GM04503 (cell line): ENCODE measurements around the gene CHRNA10.

Source experiments
- DNase-seq: peaks from one replicate; pipeline ENCODE4 v3.0.0-alpha.2; 2012; ENCODE audit warnings: low read depth

Gene CHRNA10

DNA sequence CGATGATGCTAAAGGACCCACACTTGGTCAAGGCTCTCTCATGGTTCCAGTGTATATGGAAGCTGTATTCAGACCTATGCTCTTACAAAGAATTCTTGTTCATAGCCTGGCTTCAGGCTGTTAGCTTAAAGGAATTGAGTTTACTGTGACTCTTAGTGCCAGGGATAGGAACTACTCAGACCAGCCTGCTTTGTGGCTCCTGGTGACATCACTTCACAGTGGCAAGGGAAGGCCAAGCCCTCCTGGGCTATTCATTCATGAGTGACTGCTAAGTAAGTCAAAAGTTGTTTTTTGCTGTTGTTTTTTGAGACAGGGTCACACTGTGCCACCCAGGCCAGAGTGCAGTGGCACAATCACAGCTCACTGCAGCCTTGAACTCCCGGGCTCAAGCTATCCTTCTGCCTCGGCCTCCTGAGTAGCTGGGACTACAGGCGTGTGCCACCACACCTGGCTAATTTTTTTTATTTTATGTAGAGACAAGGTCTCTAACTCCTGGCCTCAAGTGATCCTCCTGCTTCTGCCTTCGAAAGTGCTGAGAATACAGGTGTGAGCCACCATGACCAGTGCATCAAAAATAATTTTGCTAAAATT is 39.0 kb downstream of the CHRNA10 start:
- no peak for DNase-seq

DNA sequence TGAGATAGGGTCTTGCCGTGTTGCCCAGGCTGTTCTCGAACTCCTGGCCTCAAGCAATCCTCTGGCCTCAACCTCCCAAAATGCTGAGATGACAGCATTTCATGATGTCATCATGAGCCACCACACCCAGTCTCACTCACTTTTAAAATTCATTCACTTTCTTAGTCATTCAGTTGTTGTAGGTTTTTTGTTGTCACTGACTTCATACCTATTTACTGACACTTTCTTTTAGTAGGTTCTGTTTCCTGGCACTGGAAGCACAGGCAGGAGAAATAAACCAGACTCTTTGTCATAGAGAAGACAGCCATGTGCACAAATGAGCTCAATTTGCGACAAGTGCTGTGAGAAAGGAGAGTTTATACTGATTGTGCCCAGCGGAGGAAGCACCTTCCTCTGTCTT is 39.9 kb downstream of the CHRNA10 start:
- DNase-seq: no peak

DNA sequence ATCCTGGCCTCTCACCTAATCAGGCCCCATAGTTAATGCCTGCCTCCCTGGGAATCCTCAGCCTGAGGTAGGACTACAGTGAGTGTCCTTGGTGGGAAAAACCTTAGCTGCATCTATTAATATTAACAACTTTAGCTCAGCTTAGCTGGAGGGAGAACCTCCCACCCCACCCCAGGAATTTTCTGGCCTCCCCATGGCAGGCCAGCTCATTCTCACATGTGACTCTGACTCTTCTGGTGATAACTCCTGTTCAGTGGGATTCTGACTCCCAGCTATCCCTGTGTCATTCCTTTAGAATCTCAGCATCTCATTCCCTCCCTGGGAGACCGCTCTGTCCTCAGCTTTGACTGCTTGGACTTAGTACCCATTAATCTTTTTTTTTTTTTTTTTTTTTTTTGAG is 43.9 kb downstream of the CHRNA10 start:
- peak; percentile 57 for DNase-seq

DNA sequence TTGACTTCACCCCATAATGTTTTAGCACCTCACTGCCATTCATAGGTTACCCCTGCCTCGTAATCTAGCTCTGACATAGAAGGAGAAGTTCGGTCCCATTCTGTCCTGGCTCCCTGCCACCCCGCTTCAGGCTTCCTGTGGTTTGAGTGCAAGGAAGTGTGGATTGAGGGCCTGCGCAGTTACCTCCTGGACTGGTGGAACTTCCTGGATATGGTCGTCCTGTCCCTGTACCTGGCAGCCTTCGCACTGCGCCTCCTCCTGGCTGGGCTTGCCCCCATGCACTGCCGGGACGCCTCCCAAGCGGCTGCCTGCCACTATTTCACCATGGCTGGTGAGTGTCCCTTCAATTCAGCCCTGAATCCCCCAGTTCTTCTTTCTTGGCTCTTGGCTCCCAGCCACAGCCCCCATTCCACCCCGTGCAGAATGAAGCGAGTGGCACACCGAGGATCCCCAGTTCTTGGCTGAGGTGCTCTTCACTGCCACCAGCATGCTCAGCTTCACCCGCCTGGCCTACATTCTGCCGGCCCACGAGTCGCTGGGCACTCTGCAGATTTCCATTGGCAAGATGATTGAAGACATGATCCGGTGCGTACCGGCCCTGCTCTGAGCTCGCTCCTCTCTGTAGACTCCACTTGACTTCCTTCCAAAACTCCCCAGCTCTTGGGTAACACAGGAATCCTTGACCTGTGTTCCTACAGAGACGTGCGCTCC is 44.8 kb downstream of the CHRNA10 start:
- DNase-seq: no peak

DNA sequence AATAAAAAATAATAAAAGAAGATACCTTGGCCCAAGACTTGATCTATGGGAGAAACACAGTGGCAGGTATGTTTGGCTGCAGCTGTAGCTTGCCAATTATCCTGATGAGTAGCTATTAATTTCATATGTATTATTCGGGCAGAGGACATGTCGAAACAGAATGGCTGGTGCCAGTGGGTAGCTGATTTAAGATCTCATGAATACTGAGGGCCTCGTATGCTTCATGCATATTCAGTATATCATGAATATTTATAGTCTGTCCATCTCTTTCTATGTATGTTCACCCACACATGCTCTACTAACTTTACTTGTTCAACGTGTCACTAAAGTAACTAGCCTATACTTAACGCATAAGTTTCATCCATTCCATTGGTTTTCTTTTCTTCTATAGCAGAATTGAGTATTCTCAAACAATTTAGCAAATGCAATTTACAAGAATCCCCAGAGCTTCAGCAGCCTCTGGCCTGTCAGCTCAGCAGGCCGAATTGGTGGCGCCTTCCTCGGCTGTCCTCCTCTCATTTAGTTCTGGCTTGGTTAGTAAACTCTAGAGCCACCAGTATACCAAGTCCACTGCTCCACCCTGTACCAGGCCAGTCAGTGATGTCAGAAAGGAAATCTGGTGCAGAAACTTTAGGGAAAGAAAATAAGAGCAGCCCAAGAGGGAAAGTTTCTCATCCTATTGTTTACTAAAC is 47.3 kb downstream of the CHRNA10 start:
- no peak for DNase-seq

DNA sequence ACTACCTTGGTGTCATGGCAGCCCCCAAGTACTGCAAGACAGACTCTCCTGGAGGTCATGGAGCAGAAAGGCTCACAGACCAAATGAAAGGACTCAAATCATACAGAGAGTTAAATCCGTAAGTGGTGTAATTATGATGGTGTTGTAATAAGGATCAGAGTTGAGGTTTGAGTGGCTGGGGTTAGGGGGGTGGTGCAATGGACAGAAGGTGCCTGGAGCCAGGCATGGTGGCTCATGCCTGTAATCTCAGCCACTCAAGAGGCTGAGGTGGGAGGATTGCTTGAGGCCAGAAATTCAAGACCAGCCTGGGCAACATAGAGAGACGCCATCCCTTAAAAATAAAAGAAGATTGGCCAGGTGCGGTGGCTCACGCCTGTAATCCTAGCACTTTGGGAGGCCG is 48.1 kb downstream of the CHRNA10 start:
- no peak for DNase-seq

DNA sequence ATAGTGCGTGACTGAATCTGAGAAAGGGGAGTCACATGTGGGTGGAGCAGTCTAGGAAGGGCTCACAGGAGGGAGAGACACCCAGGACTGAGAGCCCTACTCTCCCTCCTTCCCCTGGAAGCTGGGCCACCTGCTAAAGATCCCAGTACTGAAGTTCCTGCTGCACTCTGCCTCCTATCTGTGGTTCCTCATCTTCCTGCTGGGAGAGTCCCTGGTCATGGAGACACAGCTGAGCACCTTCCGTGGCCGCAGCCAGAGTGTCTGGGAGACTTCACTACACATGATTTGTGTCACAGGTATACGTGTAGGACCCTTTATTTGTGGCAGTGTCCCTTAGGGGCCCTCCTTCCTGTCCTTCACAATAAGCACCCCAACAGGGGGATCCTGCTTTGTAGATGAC is 48.7 kb downstream of the CHRNA10 start:
- no peak for DNase-seq

DNA sequence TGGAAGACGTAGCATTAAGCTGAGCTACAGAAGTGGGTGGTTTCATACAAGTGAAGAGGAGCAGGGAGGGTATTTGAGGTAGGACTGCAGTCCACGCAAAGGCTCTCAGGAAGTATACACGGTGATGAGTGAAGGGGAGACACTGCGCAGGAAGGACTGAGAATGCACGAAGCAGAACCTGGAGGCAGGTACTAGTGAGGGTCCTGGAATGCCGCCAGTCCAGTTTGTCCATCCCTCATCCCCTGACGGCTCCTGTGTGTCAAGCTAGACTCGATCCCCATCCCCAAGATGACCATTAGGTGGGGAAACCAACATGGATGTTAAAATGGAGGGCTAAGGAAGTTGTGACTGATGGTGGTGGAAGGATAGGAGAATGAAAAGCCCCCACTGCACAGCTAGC is 53.2 kb downstream of the CHRNA10 start:
- no peak for DNase-seq

DNA sequence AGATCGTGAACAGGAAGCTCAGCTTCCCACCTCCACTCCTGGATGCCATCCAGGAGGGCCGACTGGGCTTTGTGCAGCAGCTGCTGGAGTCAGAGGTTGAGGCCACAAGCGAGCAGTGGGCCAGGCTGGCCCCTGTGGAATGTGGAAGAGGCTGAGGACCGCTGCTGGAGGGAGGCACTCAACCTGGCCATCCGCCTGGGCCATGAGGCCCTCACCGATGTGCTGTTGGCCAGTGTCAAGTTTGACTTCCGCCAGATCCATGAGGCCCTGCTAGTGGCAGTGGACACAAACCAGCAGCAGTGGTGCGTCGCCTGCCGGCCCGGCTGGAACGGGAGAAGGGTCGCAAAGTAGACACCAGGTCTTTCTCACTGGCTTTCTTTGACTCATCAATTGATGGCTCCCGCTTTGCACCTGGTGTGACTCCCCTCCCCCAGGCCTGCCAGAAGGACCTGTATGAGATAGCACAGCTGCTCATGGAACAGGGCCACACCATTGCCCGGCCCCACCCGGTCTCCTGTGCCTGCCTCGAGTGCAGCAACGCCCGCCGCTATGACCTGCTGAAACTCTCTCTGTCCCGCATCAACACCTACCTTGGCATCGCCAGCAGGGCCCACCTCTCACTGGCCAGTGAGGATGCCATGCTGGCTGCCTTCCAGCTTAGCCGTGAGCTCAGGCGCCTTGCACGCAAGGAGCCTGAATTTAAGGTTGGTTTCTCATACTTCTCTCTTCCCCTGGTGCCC is 54.3 kb downstream of the CHRNA10 start:
- no peak for DNase-seq

DNA sequence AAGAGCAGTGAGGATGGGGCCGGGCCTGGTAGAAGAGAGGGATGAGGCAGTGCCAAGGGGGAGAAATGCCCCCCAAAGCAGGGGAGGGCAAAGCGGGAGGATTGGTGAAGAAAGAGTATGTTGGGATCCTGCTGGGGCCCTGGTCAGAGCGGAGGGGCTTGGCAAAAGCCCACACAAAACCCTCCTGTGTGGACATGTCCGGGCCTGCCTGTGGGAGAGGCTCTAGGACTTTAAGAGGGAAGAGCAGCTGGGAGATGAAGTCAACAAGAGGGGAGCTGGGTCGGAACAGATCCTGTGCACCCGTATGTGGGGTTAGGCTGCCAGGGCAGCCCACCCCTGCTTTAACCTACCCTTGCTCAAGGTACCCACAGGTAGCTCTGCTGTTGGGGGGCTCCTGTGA is 55.2 kb downstream of the CHRNA10 start:
- DNase-seq: no peak
